Measurements from ENCODE around the gene RCHY1.

RCHY1 gene

DNA sequence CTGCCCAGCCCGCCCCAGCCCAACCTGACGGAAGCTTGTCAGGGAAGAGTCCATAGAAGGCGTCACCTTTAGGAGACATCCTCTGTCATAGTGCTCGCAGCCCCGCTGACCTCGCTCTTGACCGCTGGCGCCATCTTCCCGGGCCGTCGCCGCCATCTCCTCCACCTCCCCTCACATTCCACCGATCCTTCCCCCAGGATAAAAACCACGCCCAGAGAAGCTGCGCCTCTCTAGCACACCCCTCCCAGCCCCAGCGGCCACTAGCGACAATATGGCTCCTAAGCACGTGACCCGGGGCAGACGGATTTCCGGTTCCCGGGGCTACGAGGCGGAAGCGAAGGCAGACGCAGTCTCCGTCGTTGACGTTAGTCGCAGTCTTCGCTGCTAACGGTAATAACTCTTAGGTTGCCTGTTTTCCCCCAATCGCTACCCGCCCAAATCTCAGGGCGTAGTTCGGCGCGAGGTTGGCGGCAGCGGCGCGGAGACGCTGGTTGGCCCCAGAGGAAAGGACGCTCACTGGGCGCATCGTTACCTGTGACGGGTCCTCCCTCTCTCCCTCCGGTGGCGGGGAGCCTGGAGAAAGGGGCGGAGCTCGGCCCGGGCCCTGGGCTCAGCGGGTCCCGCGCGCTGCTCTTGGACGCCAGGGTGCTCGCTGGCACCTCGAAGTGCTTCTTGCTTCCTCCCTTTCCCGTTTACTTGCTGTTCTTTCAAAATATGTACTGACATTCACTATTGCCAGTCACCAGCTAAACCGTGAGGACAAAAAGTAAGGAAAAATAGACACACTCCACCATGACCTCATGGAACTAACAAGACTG is at the start of gene RCHY1, which contains the start of gene THAP6:
Gene RCHY1 (minus strand): TSS at position 273 of the 818 bp plus-strand sequence. CDS start 117 bp downstream, at position 156.
Gene THAP6 (plus strand): TSS at position 343 of the 818 bp plus-strand sequence. CDS start 980 bp downstream, outside the sequence.
- TF ChIP-seq, protein P1, sequence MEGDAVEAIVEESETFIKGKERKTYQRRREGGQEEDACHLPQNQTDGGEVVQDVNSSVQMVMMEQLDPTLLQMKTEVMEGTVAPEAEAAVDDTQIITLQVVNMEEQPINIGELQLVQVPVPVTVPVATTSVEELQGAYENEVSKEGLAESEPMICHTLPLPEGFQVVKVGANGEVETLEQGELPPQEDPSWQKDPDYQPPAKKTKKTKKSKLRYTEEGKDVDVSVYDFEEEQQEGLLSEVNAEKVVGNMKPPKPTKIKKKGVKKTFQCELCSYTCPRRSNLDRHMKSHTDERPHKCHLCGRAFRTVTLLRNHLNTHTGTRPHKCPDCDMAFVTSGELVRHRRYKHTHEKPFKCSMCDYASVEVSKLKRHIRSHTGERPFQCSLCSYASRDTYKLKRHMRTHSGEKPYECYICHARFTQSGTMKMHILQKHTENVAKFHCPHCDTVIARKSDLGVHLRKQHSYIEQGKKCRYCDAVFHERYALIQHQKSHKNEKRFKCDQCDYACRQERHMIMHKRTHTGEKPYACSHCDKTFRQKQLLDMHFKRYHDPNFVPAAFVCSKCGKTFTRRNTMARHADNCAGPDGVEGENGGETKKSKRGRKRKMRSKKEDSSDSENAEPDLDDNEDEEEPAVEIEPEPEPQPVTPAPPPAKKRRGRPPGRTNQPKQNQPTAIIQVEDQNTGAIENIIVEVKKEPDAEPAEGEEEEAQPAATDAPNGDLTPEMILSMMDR (IDR thresholded peaks at IDR 0.05), result peak; percentile 62
- Histone ChIP-seq H3K27me3 (no peaks in the 10 kb centered on the region), H3K9me3 (no peaks in the 10 kb centered on the region), H3K36me3 (peaks cover 24% of the 10 kb centered on the region), H3K4me3 (ENCODE audit: low read depth in 1 of 2, low read length in 1 of 2) (peak within 1 kb of the TSS; percentile 77 to 95), H3K4me1 (ENCODE audit: control insufficient read depth in 1 of 2, insufficient read depth in 1 of 2, low read depth in 1 of 2, low read length in 1 of 2) (peaks cover 53 to 55% of the 10 kb centered on the region in 2 experiments), H3K27ac (peak within 1 kb of the TSS; percentile 97)

DNA sequence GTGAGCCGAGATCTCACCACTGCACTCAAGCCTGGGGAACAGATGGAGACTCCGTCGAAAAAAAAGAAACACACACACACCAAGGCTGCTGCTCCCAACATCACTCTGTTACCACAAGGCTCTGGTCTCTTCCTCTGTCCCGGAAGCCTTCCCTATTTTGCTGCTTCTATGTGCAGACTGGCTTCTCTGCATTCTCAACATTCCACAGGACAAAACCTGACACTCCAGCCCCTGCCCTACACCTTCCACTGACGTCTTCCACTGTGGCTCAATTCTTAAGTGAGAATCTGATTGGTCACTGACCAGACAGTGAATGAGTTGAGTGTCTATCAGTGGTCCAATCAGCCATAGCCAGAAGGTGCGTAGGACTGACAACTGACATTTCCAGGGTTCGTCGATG is 47.6 kb upstream of the RCHY1 start:
- no peaks in the 10 kb centered on the region for H3K9me3 ChIP-seq

DNA sequence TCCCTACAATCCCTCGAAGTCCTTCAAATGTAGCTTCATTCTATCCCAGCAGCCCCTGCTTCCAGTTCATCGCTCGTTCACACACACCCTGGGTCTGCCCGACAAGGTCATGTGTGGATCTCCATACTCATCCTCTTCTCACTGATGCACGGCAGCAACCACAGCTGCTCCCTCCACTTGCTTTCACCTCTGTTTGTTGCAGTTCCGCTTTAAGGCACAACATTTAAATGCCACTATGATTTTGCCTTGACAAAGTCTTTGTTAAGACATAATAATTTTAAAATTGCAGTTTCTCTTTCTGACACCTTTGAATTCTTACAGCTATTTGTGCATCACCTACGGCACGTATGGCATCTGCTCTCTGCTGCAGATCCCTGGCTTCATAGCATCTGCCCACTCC is 43.5 kb upstream of the RCHY1 start:
- TF ChIP-seq, protein P1 (IDR thresholded peaks at IDR 0.05), result no peak
- no peaks in the 10 kb centered on the region for H3K9me3 ChIP-seq
- no peak overlapping the region for H3K4me3 ChIP-seq (ENCODE audit: low read depth in 1 of 2, low read length in 1 of 2)
- no peak overlapping the region for H3K27ac ChIP-seq
- no peaks in the 10 kb centered on the region for H3K4me1 ChIP-seq (ENCODE audit: control insufficient read depth in 1 of 2, insufficient read depth in 1 of 2, low read depth in 1 of 2, low read length in 1 of 2)
- no peaks in the 10 kb centered on the region for H3K27me3 ChIP-seq
- no peaks in the 10 kb centered on the region for H3K36me3 ChIP-seq

More for the DNA sequence above, 47.6 kb upstream of the RCHY1 start:
- Histone ChIP-seq H3K27ac (no peak overlapping the region), H3K36me3 (no peaks in the 10 kb centered on the region), H3K4me1 (ENCODE audit: control insufficient read depth in 1 of 2, insufficient read depth in 1 of 2, low read depth in 1 of 2, low read length in 1 of 2) (peaks cover 7 to 17% of the 10 kb centered on the region in 2 experiments), H3K4me3 (ENCODE audit: low read depth in 1 of 2, low read length in 1 of 2) (no peak overlapping the region), H3K27me3 (no peaks in the 10 kb centered on the region)
- TF ChIP-seq, protein P1 (IDR thresholded peaks at IDR 0.05), result no peak

DNA sequence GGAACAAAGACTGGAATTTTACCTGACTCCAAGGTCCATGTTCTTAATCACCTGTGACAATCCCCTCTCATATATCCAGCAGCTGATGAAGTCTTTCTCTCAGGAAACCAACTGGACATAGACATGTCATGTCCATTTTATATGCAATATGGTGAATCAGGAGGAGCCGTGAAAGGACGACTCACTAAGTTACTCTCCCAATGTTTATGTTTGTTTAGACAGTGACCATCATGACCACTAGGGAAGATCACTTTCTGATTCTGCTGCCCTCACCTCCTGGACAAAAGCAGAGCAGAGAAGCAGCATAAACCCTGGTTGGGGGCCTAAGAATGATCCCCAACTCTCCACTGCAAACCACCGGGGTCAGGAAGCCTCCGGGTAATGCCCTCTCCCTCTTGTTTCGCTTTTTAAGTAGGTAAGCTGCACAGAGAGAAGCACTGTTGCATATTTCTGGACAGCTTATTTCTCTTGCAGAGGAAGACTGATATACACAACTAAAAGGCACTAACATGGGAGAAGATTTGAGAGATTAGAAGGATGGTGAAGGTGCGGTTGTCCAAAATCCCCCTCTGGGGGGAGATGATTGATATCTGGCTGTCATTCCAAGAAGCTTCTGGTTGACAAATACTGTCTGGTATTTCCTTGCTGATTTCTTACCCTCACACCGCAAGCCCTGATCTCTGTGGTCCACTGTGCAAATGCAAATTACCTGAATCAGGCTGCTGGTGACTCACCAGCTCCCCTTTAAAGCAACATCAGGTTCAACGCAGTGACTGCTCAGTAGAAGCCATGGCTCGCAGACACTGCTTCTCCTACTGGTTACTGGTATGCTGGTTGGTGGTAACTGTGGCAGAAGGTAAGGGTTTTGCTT is 41.3 kb upstream of the RCHY1 start, which contains the start of gene ODAPH:
Gene ODAPH (plus strand): TSS at position 773 of the 871 bp plus-strand sequence. CDS start 17 bp downstream, at position 790.
- Histone ChIP-seq H3K27me3 (no peaks in the 10 kb centered on the region), H3K9me3 (no peaks in the 10 kb centered on the region), H3K4me1 (ENCODE audit: control insufficient read depth in 1 of 2, insufficient read depth in 1 of 2, low read depth in 1 of 2, low read length in 1 of 2) (no peaks in the 10 kb centered on the region), H3K27ac (no peak within 1 kb of the TSS), H3K4me3 (ENCODE audit: low read depth in 1 of 2, low read length in 1 of 2) (no peak within 1 kb of the TSS), H3K36me3 (no peaks in the 10 kb centered on the region)
- TF ChIP-seq, protein P1 (IDR thresholded peaks at IDR 0.05), result no peak

DNA sequence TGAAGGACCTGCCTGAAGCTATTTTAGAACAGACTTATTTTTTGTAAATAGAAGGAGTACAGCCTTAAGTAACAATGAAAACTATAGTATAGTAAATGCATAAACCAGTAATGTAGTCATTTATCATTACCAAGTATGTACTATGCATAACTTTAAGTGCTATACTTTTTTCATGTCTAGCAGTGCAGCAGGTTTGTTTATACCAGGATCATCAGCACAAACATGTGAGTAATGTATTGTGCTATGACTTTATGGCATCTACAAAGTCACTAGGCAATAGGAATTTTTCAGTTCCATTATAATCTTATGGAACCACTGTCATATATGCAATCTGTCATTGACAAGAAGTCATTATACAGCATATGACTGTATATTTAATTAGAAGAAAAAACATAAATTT is 38.2 kb upstream of the RCHY1 start:
- Histone ChIP-seq H3K36me3 (no peaks in the 10 kb centered on the region), H3K4me1 (ENCODE audit: control insufficient read depth in 1 of 2, insufficient read depth in 1 of 2, low read depth in 1 of 2, low read length in 1 of 2) (no peaks in the 10 kb centered on the region), H3K9me3 (no peaks in the 10 kb centered on the region), H3K4me3 (ENCODE audit: low read depth in 1 of 2, low read length in 1 of 2) (no peak overlapping the region), H3K27me3 (no peaks in the 10 kb centered on the region), H3K27ac (no peak overlapping the region)
- TF ChIP-seq, protein P1 (IDR thresholded peaks at IDR 0.05), result no peak
